HCT116 (cell line): Measurements from ENCODE around the gene DDX27. TPM values are rescaled to one million over a fixed set of nuclear protein-coding genes. Genes with fewer than 3 reads are reported as not detected.

ENCODE experiments used
- ATAC-seq: fragments of 200-7000 bp; cut with Tn5 transposase; 2 replicates; pipeline ENCODE4 v1.9.1; 2020; ENCODE audit warnings: mild to moderate bottlenecking, moderate library complexity
- BruUV-seq: library from RNA; stranded (reverse); fragments of 400-500 nt; replicated peaks from 2 replicates; lab custom pipeline; 2021; lab: Mats Ljungman, UMichigan
- CTCF ChIA-PET: fragments of 300-600 bp; sonication (Branson Sonifier 250); formaldehyde crosslinking; loops from one replicate; lab custom pipeline; 2021; ENCODE audit warnings: antibody characterized with exemption; lab: Charles Lee
- POLR2A ChIA-PET: fragments of 300-600, 350-600 bp; sonication (Branson Sonifier 250); formaldehyde crosslinking; loops from one replicate; lab custom pipeline; 2021; ENCODE audit warnings: antibody characterized with exemption; lab: Charles Lee
- RAD21 ChIA-PET, 2 experiments: fragments of 300-600 bp; sonication (Branson Sonifier 250); formaldehyde crosslinking; loops; one replicate each; lab custom pipeline; 2023; ENCODE audit warnings: low total read pairs in 2 of 2; ENCODE audit not compliant: uncharacterized antibody in 2 of 2, unreplicated experiment in 2 of 2, low non-redundant PET in 1 of 2; lab: Charles Lee
- DNase-seq: peaks from one replicate; pipeline ENCODE4 v3.0.0-alpha.2; 2010; ENCODE audit warnings: low read depth, low spot score
- H2AFZ ChIP-seq: fragments of 200-600 bp; shearing (Covaris generic), sonication (generic); 2 replicates; pipeline ENCODE4 v1.6.1; 2017; ENCODE audit warnings: low read depth, mixed run types, mixed read lengths, antibody characterized with exemption, low read length; ENCODE audit not compliant: poor library complexity, severe bottlenecking
- H3K27ac ChIP-seq: 2 replicates; pipeline ENCODE4 v1.5.1; 2012; ENCODE audit warnings: low read depth, low read length
- H3K27me3 ChIP-seq: fragments of 200-600 bp; sonication (generic); 2 replicates; pipeline ENCODE4 v1.6.1; 2016; ENCODE audit warnings: mixed run types, low read length, mixed read lengths; ENCODE audit not compliant: insufficient read depth
- H3K36me3 ChIP-seq, 2 experiments: fragments of 200-500 bp in 1 of 2; fragments of 200-600 bp in 1 of 2; sonication (Bioruptor generic) in 1 of 2; sonication (generic) in 1 of 2; 2 replicates each; pipeline versions ENCODE4 v1.5.1 to v1.6.1; 2014 to 2016; ENCODE audit warnings: low read length in 2 of 2, inconsistent platforms in 1 of 2, mixed read lengths in 1 of 2, mixed run types in 1 of 2; ENCODE audit not compliant: insufficient read depth in 2 of 2, control insufficient read depth in 1 of 2
- H3K4me1 ChIP-seq, 2 experiments: fragments of 200-600 bp in 1 of 2; sonication (generic) in 1 of 2; 2 replicates each; pipeline versions ENCODE4 v1.5.1 to v1.6.1; 2012 to 2017; ENCODE audit warnings: low read length in 2 of 2, inconsistent platforms in 1 of 2, mild to moderate bottlenecking in 1 of 2, mixed read lengths in 1 of 2, mixed run types in 1 of 2, moderate library complexity in 1 of 2; ENCODE audit not compliant: insufficient read depth in 2 of 2, control insufficient read depth in 1 of 2
- H3K4me2 ChIP-seq: fragments of 200-600 bp; sonication (generic); 2 replicates; pipeline ENCODE4 v1.6.1; 2017; ENCODE audit warnings: mixed run types, low read length, mixed read lengths
- H3K4me3 ChIP-seq, 2 experiments: fragments of 200-600 bp in 1 of 2; sonication (generic) in 1 of 2; replicated peaks in 1 of 2; 2 replicates each; pipeline ENCODE4 v1.5.1; 2011 to 2016; ENCODE audit warnings: low read length in 2 of 2, control low read depth in 1 of 2, low read depth in 1 of 2, mild to moderate bottlenecking in 1 of 2, mixed read lengths in 1 of 2, mixed run types in 1 of 2
- H3K79me2 ChIP-seq: fragments of 200-600 bp; sonication (generic); 2 replicates; pipeline ENCODE4 v1.6.1; 2017; ENCODE audit warnings: mild to moderate bottlenecking, mixed run types, low read length, moderate library complexity, mixed read lengths; ENCODE audit not compliant: insufficient read depth
- H3K9ac ChIP-seq: fragments of 200-600 bp; sonication (generic); 2 replicates; pipeline ENCODE4 v1.6.1; 2016; ENCODE audit warnings: low read length, mixed read lengths
- H3K9me2 ChIP-seq: fragments of 200-600 bp; sonication (generic), shearing (Covaris generic); 2 replicates; pipeline ENCODE4 v1.6.1; 2017; ENCODE audit warnings: mixed run types, mild to moderate bottlenecking, moderate library complexity; ENCODE audit not compliant: insufficient read depth
- H3K9me3 ChIP-seq, 2 experiments: fragments of 200-500 bp in 1 of 2; fragments of 200-600 bp in 1 of 2; sonication (Bioruptor generic) in 1 of 2; sonication (generic) in 1 of 2; 2 replicates each; pipeline ENCODE4 v1.6.1; 2014 to 2017; ENCODE audit warnings: low read length in 2 of 2, mixed read lengths in 2 of 2, inconsistent platforms in 1 of 2, low read depth in 1 of 2, mild to moderate bottlenecking in 1 of 2, mixed run types in 1 of 2, moderate library complexity in 1 of 2; ENCODE audit not compliant: control insufficient read depth in 1 of 2, insufficient read depth in 1 of 2
- H4K20me1 ChIP-seq: fragments of 200-600 bp; sonication (generic), shearing (Covaris generic); 2 replicates; pipeline ENCODE4 v1.6.1; 2017; ENCODE audit warnings: mixed run types, mild to moderate bottlenecking, moderate library complexity; ENCODE audit not compliant: insufficient read depth
- ATF3 ChIP-seq: IDR thresholded peaks from 2 replicates; pipeline ENCODE4 v1.6.1; 2012
- CBX3 ChIP-seq: IDR thresholded peaks from 2 replicates; pipeline ENCODE4 v1.6.1; 2012; ENCODE audit warnings: low read depth
- CEBPB ChIP-seq: IDR thresholded peaks from 2 replicates; pipeline ENCODE4 v1.6.1; 2012; ENCODE audit warnings: low read depth
- EGR1 ChIP-seq: IDR thresholded peaks from 2 replicates; pipeline ENCODE4 v1.6.1; 2012; ENCODE audit warnings: low read depth
- JUND ChIP-seq: IDR thresholded peaks from 2 replicates; pipeline ENCODE4 v1.6.1; 2012
- POLR2A ChIP-seq: IDR thresholded peaks from 2 replicates; pipeline ENCODE4 v1.7.0; 2011; ENCODE audit warnings: borderline replicate concordance; ENCODE audit not compliant: insufficient read depth, insufficient read length; ENCODE audit errors: extremely low read depth
- POLR2AphosphoS5 ChIP-seq: IDR thresholded peaks from 2 replicates; pipeline ENCODE4 v1.6.1; 2011; ENCODE audit warnings: mild to moderate bottlenecking, low read depth, low read length, moderate library complexity
- SIN3A ChIP-seq: IDR thresholded peaks from 2 replicates; pipeline ENCODE4 v1.6.1; 2012; ENCODE audit warnings: low read depth
- SRF ChIP-seq: IDR thresholded peaks from 2 replicates; pipeline ENCODE4 v1.6.1; 2012; ENCODE audit warnings: low read depth
- TCF7L2 ChIP-seq: IDR thresholded peaks from 2 replicates; pipeline ENCODE4 v1.7.0; 2011; ENCODE audit warnings: borderline replicate concordance, inconsistent platforms; ENCODE audit not compliant: insufficient read depth, insufficient read length; ENCODE audit errors: extremely low read depth
- ZFX ChIP-seq: fragments of 450-650 bp; IDR thresholded peaks from 2 replicates; pipeline ENCODE4 v1.6.1; 2017
- intact Hi-C: fragments of 100-400 bp; cut with micrococcal nuclease; formaldehyde crosslinking; loops from 2 replicates; pipeline ENCODE4 v1.10.0; 2022
- total RNA-seq: library from RNA; stranded (reverse); gene quantifications from one replicate; pipeline ENCODE4 v1.2.1, GENCODE V29; 2021; ENCODE audit not compliant: unreplicated experiment
- TF ChIP-seq, protein P1 (sequence below), 3 experiments: fragments of 200-600 bp in 1 of 3; sonication (generic) in 1 of 3; IDR thresholded peaks in 2 of 3; conservative IDR thresholded peaks in 1 of 3; 2 replicates each; pipeline ENCODE4 v1.5.1; 2012 to 2017; ENCODE audit warnings: low read depth in 2 of 3, low read length in 2 of 3, antibody characterized with exemption in 1 of 3, borderline replicate concordance in 1 of 3, control low read depth in 1 of 3, mild to moderate bottlenecking in 1 of 3, mixed read lengths in 1 of 3, mixed run types in 1 of 3, moderate library complexity in 1 of 3; ENCODE audit not compliant: insufficient read depth in 1 of 3

The DDX27 gene
- total RNA-seq, 1 experiment from 2014 or later: 32.1 TPM

GRCh38 chr20:49215232-49215631, 4.0 kb upstream of the DDX27 start:
- no peak overlapping the region for H3K4me3 ChIP-seq
- H3K79me2 ChIP-seq: peaks cover 10% of the 10 kb centered on the region
- TF ChIP-seq EGR1 (no peak), POLR2AphosphoS5 (no peak), TCF7L2 (no peak), CBX3 (no peak), SIN3A (no peak), JUND (no peak), POLR2A (no peak), SRF (no peak), CEBPB (no peak), ZFX (no peak), ATF3 (no peak)
- TF ChIP-seq, protein P1, sequence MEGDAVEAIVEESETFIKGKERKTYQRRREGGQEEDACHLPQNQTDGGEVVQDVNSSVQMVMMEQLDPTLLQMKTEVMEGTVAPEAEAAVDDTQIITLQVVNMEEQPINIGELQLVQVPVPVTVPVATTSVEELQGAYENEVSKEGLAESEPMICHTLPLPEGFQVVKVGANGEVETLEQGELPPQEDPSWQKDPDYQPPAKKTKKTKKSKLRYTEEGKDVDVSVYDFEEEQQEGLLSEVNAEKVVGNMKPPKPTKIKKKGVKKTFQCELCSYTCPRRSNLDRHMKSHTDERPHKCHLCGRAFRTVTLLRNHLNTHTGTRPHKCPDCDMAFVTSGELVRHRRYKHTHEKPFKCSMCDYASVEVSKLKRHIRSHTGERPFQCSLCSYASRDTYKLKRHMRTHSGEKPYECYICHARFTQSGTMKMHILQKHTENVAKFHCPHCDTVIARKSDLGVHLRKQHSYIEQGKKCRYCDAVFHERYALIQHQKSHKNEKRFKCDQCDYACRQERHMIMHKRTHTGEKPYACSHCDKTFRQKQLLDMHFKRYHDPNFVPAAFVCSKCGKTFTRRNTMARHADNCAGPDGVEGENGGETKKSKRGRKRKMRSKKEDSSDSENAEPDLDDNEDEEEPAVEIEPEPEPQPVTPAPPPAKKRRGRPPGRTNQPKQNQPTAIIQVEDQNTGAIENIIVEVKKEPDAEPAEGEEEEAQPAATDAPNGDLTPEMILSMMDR (IDR thresholded peaks at IDR 0.05 in 2 of 3, conservative IDR thresholded peaks at IDR 0.05 in 1 of 3; ENCODE audit: borderline replicate concordance in 1 of 3, insufficient read depth in 1 of 3, low read depth in 2 of 3, low read length in 2 of 3): no peak
- DNase-seq (no peak), ATAC-seq (no peak)
- H3K27ac ChIP-seq: no peak overlapping the region
- H3K4me2 ChIP-seq: no peak overlapping the region
- ChIA-PET RAD21 (no interaction called here), CTCF (interaction anchor here (1.9 kb wide), 1 partner anchor 82 kb away, joined by 6 read pairs; no protein-coding TSS in a partner anchor), POLR2A (interaction anchor here (1.7 kb wide), 1 partner anchor 82 kb away, joined by 4 read pairs; no protein-coding TSS in a partner anchor)
- no peak overlapping the region for H3K9ac ChIP-seq
- H2AFZ ChIP-seq: no peak overlapping the region
- no peaks in the 10 kb centered on the region for H3K27me3 ChIP-seq
- no peaks in the 10 kb centered on the region for H3K9me2 ChIP-seq
- no peaks in the 10 kb centered on the region for H3K36me3 ChIP-seq
- intact Hi-C loops: loop anchor here (5.0 kb wide), 1 partner anchor 578 kb away; no protein-coding TSS in a partner anchor
- BruUV-seq: no TSS peak
- no peaks in the 10 kb centered on the region; the same call in 1 of the 2 replicates for H4K20me1 ChIP-seq
- H3K4me1 ChIP-seq: peaks cover 14 to 18% of the 10 kb centered on the region in 2 experiments
- peaks cover 3 to 8% of the 10 kb centered on the region in 2 experiments; a peak in 2 of 4 replicates for H3K9me3 ChIP-seq
